ENCODE measurements around the gene COL23A1. TPM values are rescaled to one million over a fixed set of nuclear protein-coding genes. Genes with fewer than 3 reads are reported as not detected.

Gene COL23A1
- total RNA-seq, 1 donor from 2014 or later: 2.0 TPM

DNA sequence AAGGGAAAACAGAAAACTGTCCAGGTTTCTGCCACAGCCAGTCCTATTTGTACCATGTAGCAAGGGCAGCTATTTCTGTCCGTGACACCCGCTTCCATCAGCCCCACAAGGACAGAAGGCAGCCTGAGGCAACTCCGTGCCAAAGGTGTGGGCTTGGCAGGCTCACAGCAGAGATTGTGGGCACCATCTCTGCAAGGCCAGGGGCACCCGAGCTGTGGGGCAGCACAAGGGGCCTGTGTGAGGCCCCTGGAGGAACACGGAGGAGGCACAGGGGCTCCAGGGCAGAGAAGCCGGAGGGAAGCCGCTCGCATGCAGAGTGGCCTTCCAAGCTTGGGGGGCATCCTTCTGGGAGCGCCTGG is 43.5 kb downstream of the COL23A1 start:
- Histone ChIP-seq H3K36me3 (no peaks in the 10 kb centered on the region), H3K4me1 (no peaks in the 10 kb centered on the region), H3K27me3 (no peaks in the 10 kb centered on the region), H3K9me3 (no peaks in the 10 kb centered on the region), H3K27ac (no peak overlapping the region), H3K4me3 (no peak overlapping the region)
- TF ChIP-seq, protein P1, sequence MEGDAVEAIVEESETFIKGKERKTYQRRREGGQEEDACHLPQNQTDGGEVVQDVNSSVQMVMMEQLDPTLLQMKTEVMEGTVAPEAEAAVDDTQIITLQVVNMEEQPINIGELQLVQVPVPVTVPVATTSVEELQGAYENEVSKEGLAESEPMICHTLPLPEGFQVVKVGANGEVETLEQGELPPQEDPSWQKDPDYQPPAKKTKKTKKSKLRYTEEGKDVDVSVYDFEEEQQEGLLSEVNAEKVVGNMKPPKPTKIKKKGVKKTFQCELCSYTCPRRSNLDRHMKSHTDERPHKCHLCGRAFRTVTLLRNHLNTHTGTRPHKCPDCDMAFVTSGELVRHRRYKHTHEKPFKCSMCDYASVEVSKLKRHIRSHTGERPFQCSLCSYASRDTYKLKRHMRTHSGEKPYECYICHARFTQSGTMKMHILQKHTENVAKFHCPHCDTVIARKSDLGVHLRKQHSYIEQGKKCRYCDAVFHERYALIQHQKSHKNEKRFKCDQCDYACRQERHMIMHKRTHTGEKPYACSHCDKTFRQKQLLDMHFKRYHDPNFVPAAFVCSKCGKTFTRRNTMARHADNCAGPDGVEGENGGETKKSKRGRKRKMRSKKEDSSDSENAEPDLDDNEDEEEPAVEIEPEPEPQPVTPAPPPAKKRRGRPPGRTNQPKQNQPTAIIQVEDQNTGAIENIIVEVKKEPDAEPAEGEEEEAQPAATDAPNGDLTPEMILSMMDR (IDR thresholded peaks at IDR 0.05): no peak
- no peak for ATAC-seq
- no peak for DNase-seq
- intact Hi-C loops (cut with DNase I): no loop called here

DNA sequence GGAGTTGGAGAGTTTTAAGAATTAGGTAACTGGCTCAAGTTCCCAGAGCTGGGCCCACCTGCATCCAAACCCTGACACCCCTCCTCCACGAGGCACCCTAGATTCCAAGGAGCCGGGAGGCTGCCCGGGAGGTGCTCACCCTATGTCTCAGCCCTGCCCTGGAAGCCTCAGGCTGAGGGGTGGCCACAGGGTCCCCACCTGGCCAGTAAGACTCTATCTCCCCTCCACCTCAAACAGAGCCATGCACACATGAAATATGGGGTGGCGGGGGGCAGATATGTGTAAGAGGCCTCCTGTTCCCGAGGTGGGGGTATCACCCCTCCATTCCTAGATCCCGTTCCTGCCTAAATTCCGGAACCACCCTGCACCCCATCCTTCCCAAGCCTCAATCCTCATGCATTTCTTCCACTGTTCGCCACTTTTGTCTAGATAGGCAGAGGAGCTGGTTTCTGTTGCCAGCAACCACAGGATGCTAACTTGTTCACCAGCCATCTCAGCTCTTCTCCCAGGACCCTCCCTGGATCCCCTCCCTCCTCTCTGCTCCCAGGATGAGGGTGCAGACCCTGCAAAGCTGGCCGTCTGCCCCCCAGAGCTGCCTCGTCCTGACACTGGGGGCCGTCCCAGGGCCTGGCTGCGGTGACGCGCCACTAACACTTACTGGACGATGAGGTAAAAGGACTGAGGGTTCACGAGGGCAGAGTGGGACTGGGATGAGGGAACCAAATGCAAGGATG is 44.1 kb downstream of the COL23A1 start:
- Histone ChIP-seq H3K36me3 (no peaks in the 10 kb centered on the region), H3K27me3 (no peaks in the 10 kb centered on the region), H3K4me1 (no peaks in the 10 kb centered on the region), H3K9me3 (no peaks in the 10 kb centered on the region), H3K27ac (no peak overlapping the region), H3K4me3 (no peak overlapping the region)
- TF ChIP-seq, protein P1 (IDR thresholded peaks at IDR 0.05): no peak
- ATAC-seq (no peak), DNase-seq (no peak)
- intact Hi-C loops (cut with DNase I): no loop called here

DNA sequence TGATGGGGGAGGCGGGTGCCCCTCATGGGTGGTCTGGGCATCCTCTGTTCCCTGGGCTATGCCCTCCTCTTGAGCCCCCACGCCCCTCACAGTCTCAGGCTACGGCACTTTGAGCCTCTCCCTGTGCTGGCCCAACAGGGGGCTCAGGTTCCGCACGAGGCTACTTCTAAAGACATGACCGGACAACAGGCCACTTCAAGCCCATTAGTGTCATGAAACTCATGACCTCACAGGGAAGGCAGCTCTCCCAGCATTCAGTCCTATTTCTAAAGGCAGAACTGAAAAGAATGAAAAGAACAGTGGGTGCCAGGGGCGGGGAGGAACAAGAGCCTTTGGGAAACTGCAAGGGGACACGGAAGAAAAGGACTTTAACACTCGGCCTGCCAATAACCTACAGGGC is 45.0 kb downstream of the COL23A1 start:
- no peaks in the 10 kb centered on the region for H3K4me1 ChIP-seq
- intact Hi-C loops (cut with DNase I): no loop called here
- TF ChIP-seq, protein P1 (IDR thresholded peaks at IDR 0.05): no peak
- H3K27ac ChIP-seq: no peak overlapping the region
- H3K9me3 ChIP-seq: no peaks in the 10 kb centered on the region
- H3K4me3 ChIP-seq: no peak overlapping the region
- no peaks in the 10 kb centered on the region for H3K36me3 ChIP-seq
- no peaks in the 10 kb centered on the region for H3K27me3 ChIP-seq
- no peak for ATAC-seq
- DNase-seq: no peak

DNA sequence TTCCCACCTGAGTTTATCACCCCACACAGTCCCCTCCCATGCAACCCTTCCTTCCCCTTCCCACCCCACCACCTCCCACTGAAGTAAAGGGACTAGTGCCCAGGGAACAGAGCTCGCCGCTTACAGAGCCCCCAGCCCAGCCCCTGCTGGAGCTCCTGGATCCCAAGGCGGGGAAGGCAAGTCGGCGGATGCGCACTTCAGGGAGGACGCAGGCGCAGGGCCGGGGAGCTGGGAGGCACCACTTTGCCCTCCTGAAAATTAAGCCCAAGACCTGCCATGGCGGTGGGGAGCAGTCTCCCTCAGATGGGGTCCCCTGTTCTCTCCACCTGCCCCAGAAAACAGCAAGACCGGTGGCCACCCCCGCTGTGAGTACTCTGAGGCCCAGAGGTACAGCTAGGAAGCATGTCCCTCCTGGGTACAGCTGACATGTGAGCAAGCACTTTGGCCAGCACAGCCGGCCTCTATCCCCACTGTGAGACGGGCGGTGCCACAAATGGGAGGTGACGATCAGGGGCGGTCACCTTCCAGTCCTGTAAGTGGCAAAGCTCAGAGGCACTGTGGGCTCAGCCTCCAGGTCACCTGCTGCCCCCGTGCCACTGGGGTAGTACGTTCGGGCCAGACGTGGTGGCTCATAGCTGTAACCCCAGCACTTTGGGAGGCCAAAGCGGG is 45.9 kb downstream of the COL23A1 start:
- DNase-seq (no peak), ATAC-seq (no peak)
- Histone ChIP-seq H3K9me3 (no peaks in the 10 kb centered on the region), H3K27me3 (no peaks in the 10 kb centered on the region), H3K27ac (no peak overlapping the region), H3K4me3 (no peak overlapping the region), H3K36me3 (no peaks in the 10 kb centered on the region), H3K4me1 (no peaks in the 10 kb centered on the region)
- intact Hi-C loops (cut with DNase I): no loop called here
- TF ChIP-seq, protein P1 (IDR thresholded peaks at IDR 0.05): no peak

DNA sequence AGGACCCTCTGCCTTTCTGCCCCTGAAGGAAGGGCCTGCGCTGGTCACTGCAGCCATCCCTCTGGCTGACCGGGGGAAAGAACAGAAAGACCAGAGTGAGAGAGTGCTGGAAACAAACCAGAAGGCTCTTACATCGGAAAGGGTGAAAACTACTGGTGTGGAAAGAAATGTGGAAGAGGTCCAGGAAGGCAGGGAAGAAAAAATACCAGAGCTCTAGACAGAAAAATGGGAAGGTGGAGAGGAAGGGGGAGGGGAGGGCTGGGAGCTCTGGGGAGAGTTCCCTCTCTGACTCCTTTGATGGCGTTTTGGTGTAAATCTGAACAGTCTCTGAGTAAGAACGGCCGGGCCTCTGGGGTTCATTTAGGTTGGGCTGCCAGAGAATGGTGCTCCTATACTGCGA is 47.7 kb downstream of the COL23A1 start:
- ATAC-seq (no peak), DNase-seq (no peak)
- Histone ChIP-seq H3K9me3 (no peaks in the 10 kb centered on the region), H3K4me3 (no peak overlapping the region), H3K36me3 (no peaks in the 10 kb centered on the region), H3K4me1 (no peaks in the 10 kb centered on the region), H3K27ac (no peak overlapping the region), H3K27me3 (no peaks in the 10 kb centered on the region)
- TF ChIP-seq, protein P1 (IDR thresholded peaks at IDR 0.05): no peak
- intact Hi-C loops (cut with DNase I): no loop called here
